Sigmoid colon (tissue), 7 donors: ENCODE data around the gene NACC2. TPM values are rescaled to one million over a fixed set of nuclear protein-coding genes. Genes with fewer than 3 reads are reported as not detected.

Experiments
- DNase-seq: peaks from one replicate; pipeline ENCODE4 v3.0.0-alpha.2; 2019
- H3K27ac ChIP-seq, 4 donors: fragments of 200-600 bp; sonication (generic); one replicate each; pipeline ENCODE4 v1.5.1; 2016 to 2019; ENCODE audit warnings: mild to moderate bottlenecking in 1 of 4
- H3K27me3 ChIP-seq, 3 donors: fragments of 200-600 bp; sonication (generic); one replicate each; pipeline ENCODE4 v1.5.1; 2019; ENCODE audit warnings: mild to moderate bottlenecking in 1 of 3
- H3K36me3 ChIP-seq, 4 donors: fragments of 200-600 bp; sonication (generic); one replicate each; pipeline ENCODE4 v1.5.1; 2016 to 2019
- H3K4me1 ChIP-seq, 4 donors: fragments of 200-600 bp; sonication (generic); one replicate each; pipeline ENCODE4 v1.5.1; 2017 to 2019
- H3K4me3 ChIP-seq, 4 donors: fragments of 200-600 bp; sonication (generic); one replicate each; pipeline ENCODE4 v1.5.1; 2017 to 2019; ENCODE audit warnings: mild to moderate bottlenecking in 2 of 4, moderate library complexity in 1 of 4
- H3K9me3 ChIP-seq, 4 donors: fragments of 200-600 bp in 3 of 4; sonication (generic) in 3 of 4; one replicate each; pipeline versions ENCODE4 v1.5.1 to v1.6.1; 2013 to 2019
- CTCF ChIP-seq, 4 experiments: fragments of 450-650 bp in 3 of 4; fragments of 200-600 bp in 1 of 4; IDR thresholded peaks; one replicate each; pipeline ENCODE4 v1.5.1; 2016 to 2019; ENCODE audit warnings: antibody characterized with exemption in 4 of 4, mild to moderate bottlenecking in 3 of 4, moderate library complexity in 2 of 4
- EP300 ChIP-seq, 4 donors: sonication (generic); formaldehyde crosslinking; IDR thresholded peaks; one replicate each; pipeline ENCODE4 v1.6.1; 2017; ENCODE audit warnings: antibody characterized with exemption in 4 of 4
- POLR2A ChIP-seq, 2 donors: fragments of 450-650 bp; IDR thresholded peaks; one replicate each; pipeline ENCODE4 v1.6.1; 2016; ENCODE audit warnings: antibody characterized with exemption in 2 of 2, mild to moderate bottlenecking in 2 of 2, moderate library complexity in 2 of 2
- POLR2AphosphoS5 ChIP-seq, 4 donors: sonication (generic); formaldehyde crosslinking; IDR thresholded peaks; one replicate each; pipeline ENCODE4 v1.6.1; 2017; ENCODE audit warnings: antibody characterized with exemption in 4 of 4
- WGBS, 2 donors: extraction: QIAGEN DNeasy Blood & Tissue Kit; methylation state at CpG; one replicate each; pipeline ENCODE4 v1.1.7; 2013; 5-methylcytosine and 5-hydroxymethylcytosine counted together
- intact Hi-C: fragments of 100-400 bp; cut with DNase I; formaldehyde crosslinking; loops from one replicate; pipeline ENCODE4 v1.15.1; 2023
- polyA plus RNA-seq, 3 donors: library from polyadenylated mRNA; stranded (reverse); fragments of 200-250 nt; gene quantifications; one replicate each; pipeline ENCODE4 v1.2.3, GENCODE V29; 2013
- total RNA-seq, 4 donors: library from RNA; depleted of rRNA; stranded (reverse); fragments of >200 nt; gene quantifications; one replicate each; pipeline ENCODE4 v1.1.0, GENCODE V29; 2016
- donor health status: healthy with polysubstance abuse.
- donor health status: Bipolar disorder and iron deficiency.
- donor health status: healthy.

NACC2 gene
- total and polyA plus RNA-seq, 7 donors, result 3.6 to 80.0 (median 41.6) TPM

GRCh38 chr9:136036848-136037247 lies 58.2 kb downstream of the NACC2 start:
- TF ChIP-seq POLR2A (IDR thresholded peaks at IDR 0.05) (no peak), POLR2AphosphoS5 (IDR thresholded peaks at IDR 0.05) (no peak), CTCF (IDR thresholded peaks at IDR 0.05) (no peak), EP300 (IDR thresholded peaks at IDR 0.05) (no peak)
- intact Hi-C loops, result no loop called here
- Histone ChIP-seq H3K27me3 (no peaks in the 10 kb centered on the region), H3K4me3 (no peak overlapping the region), H3K36me3 (peaks cover 0 to 7% (median 0%) of the 10 kb centered on the region in 4 donors), H3K9me3 (peaks cover 0 to 3% (median 0%) of the 10 kb centered on the region in 4 donors), H3K4me1 (peaks cover 0 to 18% (median 15%) of the 10 kb centered on the region in 4 donors), H3K27ac (no peak overlapping the region)
- 91 to 92% methylated on average over 2 of the region's 2 CpGs for WGBS, 2 donors
- DNase-seq, result no peak

DNA sequence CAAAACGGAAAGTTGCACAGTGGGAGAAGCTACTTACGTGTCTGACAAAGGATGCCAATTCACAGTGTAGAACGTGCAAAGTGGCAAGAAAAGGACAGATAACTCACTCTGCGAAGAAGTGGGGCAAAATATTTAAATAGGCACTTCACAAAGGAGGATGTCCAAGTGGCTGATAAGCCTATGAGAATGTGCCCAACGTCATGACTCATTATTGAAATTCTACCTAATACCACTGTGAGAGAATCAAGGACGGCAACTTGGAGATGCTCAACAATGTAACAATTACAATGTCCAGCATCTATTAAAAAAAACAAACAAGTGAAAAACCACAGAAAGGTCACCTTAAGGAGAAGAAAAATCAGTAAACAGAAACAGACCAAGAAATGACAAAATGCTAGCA lies 59.0 kb downstream of the NACC2 start:
- TF ChIP-seq POLR2A (IDR thresholded peaks at IDR 0.05), result no peak
- no peak for TF ChIP-seq CTCF (IDR thresholded peaks at IDR 0.05)
- TF ChIP-seq POLR2AphosphoS5 (IDR thresholded peaks at IDR 0.05), result no peak
- TF ChIP-seq EP300 (IDR thresholded peaks at IDR 0.05), result no peak
- 90 to 92% methylated on average over 6 of the region's 6 CpGs for WGBS, 2 donors
- no peak overlapping the region for H3K27ac ChIP-seq
- H3K36me3 ChIP-seq, result peaks cover 0 to 7% (median 0%) of the 10 kb centered on the region in 4 donors
- H3K27me3 ChIP-seq, result no peaks in the 10 kb centered on the region
- DNase-seq, result no peak
- peaks cover 0 to 24% (median 21%) of the 10 kb centered on the region in 4 donors for H3K4me1 ChIP-seq
- intact Hi-C loops, result no loop called here
- H3K4me3 ChIP-seq, result no peak overlapping the region
- peaks cover 0 to 3% (median 0%) of the 10 kb centered on the region in 4 donors for H3K9me3 ChIP-seq

- WGBS, 2 donors, result 78 to 89% methylated on average over 13 of the region's 13 CpGs
- Histone ChIP-seq H3K9me3 (no peaks in the 10 kb centered on the region), H3K27ac (peak overlapping the region in 1 of 4 donors; percentile 2), H3K27me3 (no peaks in the 10 kb centered on the region), H3K4me3 (no peak overlapping the region), H3K36me3 (peaks cover 0 to 15% (median 2%) of the 10 kb centered on the region in 4 donors), H3K4me1 (peaks cover 0 to 33% (median 26%) of the 10 kb centered on the region in 4 donors)
- DNase-seq, result no peak
- no peak for TF ChIP-seq POLR2AphosphoS5 (IDR thresholded peaks at IDR 0.05)
- intact Hi-C loops, result no loop called here
Observed at GRCh38 chr9:136031741-136032730, 63.1 kb downstream of the NACC2 start.

GRCh38 chr9:136031094-136031493 lies 64.0 kb downstream of the NACC2 start:
- no peaks in the 10 kb centered on the region for H3K9me3 ChIP-seq
- DNase-seq, result no peak
- 98% methylated on average over 8 of the region's 8 CpGs for WGBS, 2 donors
- TF ChIP-seq POLR2A (IDR thresholded peaks at IDR 0.05), result no peak
- no peak for TF ChIP-seq CTCF (IDR thresholded peaks at IDR 0.05)
- TF ChIP-seq POLR2AphosphoS5 (IDR thresholded peaks at IDR 0.05), result no peak
- TF ChIP-seq EP300 (IDR thresholded peaks at IDR 0.05), result no peak
- intact Hi-C loops, result no loop called here
- peaks cover 0 to 40% (median 34%) of the 10 kb centered on the region in 4 donors for H3K4me1 ChIP-seq
- no peak overlapping the region for H3K27ac ChIP-seq
- H3K36me3 ChIP-seq, result peaks cover 0 to 15% (median 2%) of the 10 kb centered on the region in 4 donors
- H3K27me3 ChIP-seq, result no peaks in the 10 kb centered on the region
- H3K4me3 ChIP-seq, result no peak overlapping the region

DNA sequence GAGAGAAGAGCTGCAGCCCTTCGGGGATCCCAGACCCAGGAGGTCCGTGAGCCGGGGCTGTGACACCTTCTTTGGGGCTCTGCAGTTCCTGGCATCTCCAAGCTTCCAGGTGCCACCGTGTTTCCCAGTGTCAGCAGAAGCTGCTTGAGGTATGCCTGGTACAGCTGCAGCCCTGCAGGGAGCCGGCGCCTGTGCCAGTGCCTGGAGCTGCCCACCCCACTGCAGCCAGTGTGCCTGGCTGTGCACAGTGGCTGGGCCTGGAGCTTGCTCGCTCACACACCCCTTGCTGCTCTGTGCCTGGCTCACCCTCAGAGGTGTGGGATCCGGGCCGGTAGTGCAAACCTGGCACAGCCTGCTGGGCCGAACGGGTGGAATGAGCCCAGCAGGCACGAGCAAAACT lies 65.5 kb downstream of the NACC2 start:
- intact Hi-C loops, result no loop called here
- H3K36me3 ChIP-seq, result peaks cover 0 to 15% (median 2%) of the 10 kb centered on the region in 4 donors
- DNase-seq, result no peak
- no peaks in the 10 kb centered on the region for H3K27me3 ChIP-seq
- no peak overlapping the region for H3K4me3 ChIP-seq
- peaks cover 0 to 45% (median 43%) of the 10 kb centered on the region in 4 donors for H3K4me1 ChIP-seq
- TF ChIP-seq POLR2AphosphoS5 (IDR thresholded peaks at IDR 0.05) (no peak), EP300 (IDR thresholded peaks at IDR 0.05) (no peak), POLR2A (IDR thresholded peaks at IDR 0.05) (no peak), CTCF (IDR thresholded peaks at IDR 0.05) (no peak)
- no peaks in the 10 kb centered on the region for H3K9me3 ChIP-seq
- 97 to 98% methylated on average over 12 of the region's 12 CpGs for WGBS, 2 donors
- no peak overlapping the region for H3K27ac ChIP-seq
